HS-5 (cell line): ENCODE measurements around the gene ACSS1.
A peak's percentile ranks its signal among the peaks of the same experiment; 100 is the strongest.
"Not testable (repeated sequence)": the region's sequence is repeated elsewhere in the genome, so short reads cannot be mapped to it uniquely, and the experiment has no call there.

Source experiments
- DNase-seq: peaks from one replicate; pipeline ENCODE4 v3.0.0-alpha.2; 2012; ENCODE audit warnings: low read depth

Gene ACSS1

DNA sequence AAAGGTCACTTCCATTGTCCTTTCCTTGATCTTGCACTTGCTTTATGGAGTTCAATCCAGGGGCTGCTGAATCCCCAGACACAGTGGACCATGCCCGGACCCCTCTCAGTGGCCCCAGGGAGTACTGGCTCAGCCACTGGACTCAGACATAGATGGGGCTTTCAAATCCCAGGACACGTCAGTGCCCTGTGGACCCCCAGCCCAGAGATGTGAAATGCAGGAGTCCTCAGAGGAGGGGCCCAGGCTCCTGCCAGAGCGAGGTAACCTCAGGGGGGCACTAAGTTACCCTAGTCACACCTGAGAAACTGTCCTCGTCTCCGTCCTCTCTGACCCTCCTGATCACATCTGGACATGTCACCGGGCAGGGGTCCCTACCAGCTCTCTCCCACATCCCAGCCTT lies 46.7 kb downstream of the ACSS1 start:
- DNase-seq: no peak

DNA sequence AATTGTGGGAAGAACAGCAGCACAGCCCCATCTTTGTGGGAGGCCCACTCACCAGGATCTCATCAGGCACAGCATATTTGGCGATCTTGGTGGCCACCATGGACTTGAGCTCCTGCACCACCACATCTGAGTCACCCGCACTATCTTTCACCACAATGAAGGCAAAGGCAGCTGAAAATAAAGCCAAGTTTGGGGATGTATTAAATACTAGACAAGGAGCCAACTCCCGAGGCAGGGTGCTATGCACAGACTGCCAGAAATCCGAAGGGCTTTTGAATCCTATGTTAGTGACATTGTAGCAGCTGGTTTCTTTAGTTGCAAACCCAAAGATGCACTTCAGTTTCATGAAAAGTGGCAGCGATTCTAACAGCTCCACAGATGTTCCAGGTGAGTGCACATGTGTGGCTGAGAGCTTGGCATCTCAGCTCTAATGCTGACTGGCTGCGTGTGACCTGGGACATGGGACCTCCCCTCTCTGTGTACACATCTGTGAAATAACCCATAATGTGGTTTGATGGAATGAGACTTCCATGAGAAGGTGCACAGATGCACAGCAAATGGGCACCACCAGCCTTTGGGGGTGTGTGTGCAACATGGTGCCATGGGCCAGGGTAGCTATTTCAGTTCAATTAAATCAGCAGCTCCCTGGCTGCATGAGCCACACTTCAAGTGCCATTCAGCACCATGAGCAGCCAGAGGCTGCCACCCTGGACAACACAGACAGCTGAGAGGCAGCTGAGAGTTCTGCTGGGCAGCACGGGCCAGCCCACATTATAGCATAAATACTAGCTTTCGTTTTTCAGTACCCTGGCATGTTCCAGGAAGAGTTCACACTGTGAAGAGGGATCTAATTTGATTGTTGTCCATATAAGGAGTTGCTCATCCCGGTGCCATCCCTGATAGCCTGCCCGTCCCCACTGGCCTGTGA lies 48.5 kb downstream of the ACSS1 start:
- no peak for DNase-seq

DNA sequence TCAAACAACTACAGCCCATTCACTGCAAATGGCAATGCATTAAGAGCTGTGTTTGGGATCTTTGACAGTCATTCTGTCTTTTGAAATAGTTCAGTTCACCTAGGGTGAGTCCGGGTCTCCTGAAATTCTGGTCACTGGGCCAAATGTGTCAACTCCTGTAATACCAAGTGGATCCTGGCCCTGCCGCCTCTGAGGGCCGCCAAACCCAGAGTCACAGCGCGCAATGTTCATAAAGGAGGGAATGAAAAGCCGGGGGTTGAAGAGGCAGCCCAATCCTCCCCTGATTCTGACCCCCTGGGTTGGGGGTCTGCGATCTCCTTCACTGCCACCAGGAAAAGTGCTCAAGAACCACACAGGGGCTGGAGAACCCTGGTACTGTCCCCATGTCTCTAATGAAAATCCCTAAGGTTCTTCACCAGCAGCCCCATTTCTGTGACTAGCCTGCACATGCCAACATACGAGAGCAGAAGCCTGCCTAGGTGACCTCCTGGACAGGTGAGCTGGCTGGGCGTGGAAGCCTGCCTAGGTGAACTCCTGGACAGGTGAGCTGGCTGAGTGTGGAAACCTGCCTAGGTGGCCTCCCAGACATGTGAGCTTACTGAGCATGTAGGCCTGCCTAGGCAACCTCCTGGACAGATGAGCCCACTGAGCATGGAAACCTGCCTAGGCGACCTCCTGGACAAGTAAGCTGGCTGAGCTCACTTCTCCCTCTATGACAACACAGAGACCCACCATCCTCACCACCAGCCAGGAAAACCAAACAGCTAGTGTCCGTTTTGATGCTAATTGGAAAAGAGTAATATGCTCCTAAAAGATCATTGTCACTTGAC lies 49.3 kb downstream of the ACSS1 start:
- no peak for DNase-seq

DNA sequence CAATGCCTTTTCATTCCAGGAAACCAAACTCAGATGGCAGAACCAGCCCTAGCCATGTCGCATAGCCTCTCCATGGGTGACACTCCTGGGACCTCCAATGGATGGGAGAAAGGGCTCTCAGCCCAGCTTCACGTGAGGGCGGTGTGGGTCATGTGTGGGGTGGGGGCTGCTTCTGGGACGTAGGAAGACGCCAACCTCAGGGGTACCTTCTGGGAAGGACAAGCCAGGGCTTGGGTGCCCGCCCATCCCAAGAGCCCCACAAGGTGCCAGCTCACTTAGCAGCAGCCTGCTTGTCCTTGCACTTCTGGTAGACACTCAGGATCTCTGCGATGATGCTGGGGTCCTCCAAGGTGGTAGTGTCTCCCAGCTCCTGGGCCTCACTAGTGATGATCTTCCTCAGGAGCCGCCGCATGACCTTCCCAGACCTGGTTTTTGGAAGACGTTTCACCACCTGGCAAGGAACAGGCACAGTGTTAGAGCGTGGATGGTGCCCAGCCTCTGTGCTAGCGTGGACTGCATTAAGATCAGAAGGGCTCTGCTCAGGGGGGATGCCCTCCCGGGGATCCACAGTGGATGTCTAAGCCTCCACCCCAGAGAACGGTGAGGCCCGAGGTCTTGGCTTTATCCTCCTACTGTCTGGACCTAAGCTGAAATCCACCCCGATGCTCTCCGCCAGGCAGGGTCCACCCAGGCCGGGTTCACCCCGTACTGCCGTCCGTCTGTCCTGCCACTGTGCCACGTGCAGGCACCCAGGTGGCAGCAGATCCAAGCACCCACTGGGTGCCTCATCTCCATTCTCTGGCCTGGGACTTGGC lies 50.2 kb downstream of the ACSS1 start:
- no peak for DNase-seq

GRCh38 chr20:25006431-25007167 lies 51.3 kb downstream of the ACSS1 start:
- no peak for DNase-seq

GRCh38 chr20:25005661-25006060 lies 52.3 kb downstream of the ACSS1 start:
- DNase-seq: no peak

DNA sequence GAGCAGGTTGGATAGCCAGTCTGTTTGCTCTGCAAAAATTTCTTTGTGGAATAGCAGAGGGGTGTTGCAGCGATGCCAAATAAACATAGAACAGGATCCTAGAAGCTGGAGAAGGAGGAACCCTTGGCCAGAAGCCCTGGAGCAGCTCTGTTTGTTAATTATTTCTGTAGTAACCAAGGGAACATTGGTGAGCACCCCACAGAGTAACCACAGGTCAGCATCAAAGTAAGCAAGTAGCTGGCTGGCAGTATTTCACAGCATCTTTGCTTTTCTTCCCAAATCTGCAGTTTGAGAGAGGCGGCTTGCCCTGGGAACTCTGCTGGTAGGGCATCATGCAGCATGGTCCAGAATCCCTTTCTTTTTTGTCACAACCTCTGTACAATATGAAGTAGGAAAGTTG lies 52.7 kb downstream of the ACSS1 start:
- DNase-seq: no peak

GRCh38 chr20:25003002-25003401 lies 54.9 kb downstream of the ACSS1 start:
- DNase-seq: no peak

DNA sequence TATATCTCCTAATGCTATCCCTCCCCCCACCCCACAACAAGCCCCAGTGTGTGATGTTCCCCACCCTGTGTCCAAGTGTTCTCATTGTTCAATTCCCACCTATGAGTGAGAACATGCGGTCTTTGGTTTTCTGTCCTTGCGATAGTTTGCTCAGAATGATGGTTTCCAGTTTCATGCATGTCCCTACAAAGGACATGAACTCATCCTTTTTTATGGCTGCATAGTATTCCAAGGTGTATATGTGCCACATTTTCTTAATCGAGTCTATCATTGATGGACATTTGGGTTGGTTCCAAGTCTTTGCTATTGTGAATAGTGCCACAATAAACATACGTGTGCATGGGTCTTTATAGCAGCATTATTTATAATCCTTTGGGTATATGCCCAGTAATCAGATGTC lies 56.6 kb downstream of the ACSS1 start:
- DNase-seq: not testable (repeated sequence)

- DNase-seq: peak; percentile 94
Measured at GRCh38 chr20:25000268-25000801, 57.6 kb downstream of the ACSS1 start.

DNA sequence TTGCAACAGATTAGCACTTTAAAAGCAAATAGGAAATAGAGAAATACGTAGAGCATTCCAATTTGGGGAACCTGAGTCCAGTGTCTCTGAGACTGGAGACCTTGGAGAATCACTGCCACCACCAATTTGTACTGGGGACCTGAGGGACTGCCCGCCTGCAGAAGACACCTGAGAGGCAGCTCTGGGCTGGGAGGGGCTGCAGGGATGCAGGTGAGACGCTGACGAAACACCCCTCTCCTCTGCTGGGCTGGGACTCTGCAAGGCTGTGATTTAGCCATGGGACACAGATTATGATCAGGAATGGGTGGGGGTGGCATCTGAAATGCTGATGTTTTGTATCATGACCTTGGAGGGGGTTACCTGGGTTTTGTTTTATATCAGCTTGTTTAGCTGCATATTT lies 58.4 kb downstream of the ACSS1 start:
- DNase-seq: no peak

- no peak for DNase-seq
Measured at GRCh38 chr20:24998631-24999445, 59.1 kb downstream of the ACSS1 start.

DNA sequence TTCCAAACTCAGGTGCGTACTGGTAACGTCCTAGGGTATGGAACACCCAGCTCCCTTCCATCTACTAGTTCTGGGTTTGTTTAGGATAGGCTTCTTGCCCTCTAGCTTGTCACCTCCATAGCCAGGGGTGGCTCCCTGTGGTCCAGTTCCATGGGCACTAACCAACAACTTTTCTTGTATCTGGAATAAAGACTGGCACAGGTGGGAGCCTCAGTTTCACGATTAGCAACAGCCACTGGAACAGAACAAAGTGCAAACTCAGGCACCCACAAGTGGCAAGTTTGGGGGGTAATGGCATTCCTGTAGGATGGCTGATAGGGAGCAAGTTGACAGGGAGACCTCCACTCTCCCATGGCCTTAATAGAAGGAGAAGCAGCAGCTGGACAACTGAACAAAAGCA lies 59.8 kb downstream of the ACSS1 start:
- no peak for DNase-seq

DNA sequence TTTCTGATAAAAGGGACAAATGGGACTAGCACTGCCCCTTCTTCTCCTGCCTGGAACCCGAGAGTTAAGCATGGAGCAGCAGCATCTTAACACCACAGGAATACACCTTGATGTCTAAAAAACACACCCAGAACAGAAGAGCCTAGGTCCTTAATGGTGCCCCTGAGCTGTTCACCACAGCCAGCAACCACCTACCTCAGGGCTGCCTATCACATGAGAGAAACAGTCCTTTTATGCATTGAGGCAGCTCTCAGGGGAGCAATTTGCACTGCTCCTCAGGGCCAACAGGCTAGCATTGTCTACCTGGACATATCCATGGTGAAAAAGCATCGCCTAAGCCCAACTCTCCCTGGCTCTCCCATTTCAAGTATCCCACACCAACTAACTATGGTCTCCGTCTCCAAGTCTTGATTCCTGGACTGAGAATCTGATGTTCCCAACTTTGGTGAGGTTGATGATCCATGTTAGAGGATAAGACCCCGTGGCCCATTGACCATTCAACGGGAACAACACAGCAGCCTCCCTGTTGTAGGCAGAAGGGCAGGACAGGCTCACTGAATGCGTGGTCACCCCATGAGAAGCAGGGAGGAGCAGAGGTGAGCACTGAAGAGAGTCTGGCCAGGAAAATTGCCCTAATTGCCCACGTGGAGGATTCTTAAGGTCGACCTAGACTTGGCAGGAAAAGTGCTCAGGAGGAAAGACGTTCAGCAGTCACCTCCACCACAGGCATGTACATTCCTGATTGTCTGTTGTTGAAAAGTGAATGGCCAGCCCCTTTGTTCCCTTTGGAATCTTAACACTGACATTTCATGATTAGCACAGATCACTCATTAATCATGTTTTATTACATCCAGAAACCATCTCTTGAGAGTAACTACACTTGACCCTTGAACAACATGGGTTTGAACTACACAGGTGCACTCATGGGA lies 61.2 kb downstream of the ACSS1 start:
- no peak for DNase-seq

- no peak for DNase-seq
Measured at GRCh38 chr20:24995741-24996448, 62.0 kb downstream of the ACSS1 start.

- peak; percentile 54 for DNase-seq
Measured at GRCh38 chr20:24994470-24995368, 63.2 kb downstream of the ACSS1 start.

- DNase-seq: no peak
Measured at GRCh38 chr20:24994186-24994465, 63.8 kb downstream of the ACSS1 start.
